Ammon's horn (tissue), 1 donor: ENCODE data around the gene RNF39.

Experiments
- DNase-seq: peaks from one replicate; pipeline ENCODE4 v3.0.0-alpha.2; 2016; ENCODE audit warnings: low spot score

Gene RNF39

DNA sequence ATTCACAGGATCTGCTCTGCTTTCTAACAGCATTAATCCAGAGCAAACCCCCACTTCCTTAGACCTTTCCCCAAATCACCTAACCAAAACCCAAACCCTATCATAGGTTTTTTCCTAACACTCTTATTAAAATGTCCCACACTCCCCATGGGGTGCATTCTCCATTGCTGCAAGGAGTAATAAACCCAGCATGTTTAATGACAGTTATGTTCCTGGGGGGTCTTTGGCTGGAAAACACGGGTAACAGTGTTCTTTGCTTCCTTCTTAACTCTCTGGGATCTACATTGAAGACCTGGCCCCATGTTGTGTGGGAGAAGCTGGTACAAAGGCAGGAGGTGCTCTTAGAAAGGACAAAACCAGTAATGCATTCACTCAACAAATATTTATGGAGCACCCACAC, 21.3 kb upstream of the RNF39 start:
- no peak for DNase-seq

DNA sequence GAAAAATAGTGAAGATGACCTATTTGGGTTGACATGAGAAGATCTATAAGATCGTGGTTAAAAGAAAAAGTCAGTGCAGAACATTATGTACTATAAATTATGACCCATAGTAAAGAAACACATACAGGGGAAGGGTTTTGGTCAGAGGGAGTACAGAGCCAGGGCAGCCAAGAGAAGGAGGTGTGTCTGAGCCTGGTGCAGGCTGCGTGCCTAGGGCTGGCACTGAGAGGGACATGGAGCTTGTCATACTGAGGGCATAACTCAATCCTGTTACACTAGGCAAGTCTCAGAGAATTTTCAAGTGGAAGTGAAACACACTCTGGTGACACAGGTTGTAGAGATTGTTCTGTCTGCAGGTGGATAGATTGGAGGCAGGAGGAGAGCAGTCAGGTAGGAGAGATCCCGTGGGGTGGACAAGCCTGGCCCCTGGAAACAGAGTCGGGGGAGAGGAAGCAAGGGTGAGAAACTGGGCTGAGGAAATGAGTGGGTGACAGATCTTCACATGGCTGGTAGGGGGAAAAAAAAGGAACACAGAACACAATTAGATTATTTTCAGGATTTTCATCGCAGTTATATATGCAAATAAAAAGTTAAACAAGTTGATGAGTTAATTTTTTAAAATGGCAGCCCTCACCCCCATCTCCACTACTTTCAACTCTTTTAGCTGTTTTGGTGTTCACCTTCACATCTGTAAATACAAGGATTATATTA, 18.5 kb upstream of the RNF39 start:
- DNase-seq = no peak

DNA sequence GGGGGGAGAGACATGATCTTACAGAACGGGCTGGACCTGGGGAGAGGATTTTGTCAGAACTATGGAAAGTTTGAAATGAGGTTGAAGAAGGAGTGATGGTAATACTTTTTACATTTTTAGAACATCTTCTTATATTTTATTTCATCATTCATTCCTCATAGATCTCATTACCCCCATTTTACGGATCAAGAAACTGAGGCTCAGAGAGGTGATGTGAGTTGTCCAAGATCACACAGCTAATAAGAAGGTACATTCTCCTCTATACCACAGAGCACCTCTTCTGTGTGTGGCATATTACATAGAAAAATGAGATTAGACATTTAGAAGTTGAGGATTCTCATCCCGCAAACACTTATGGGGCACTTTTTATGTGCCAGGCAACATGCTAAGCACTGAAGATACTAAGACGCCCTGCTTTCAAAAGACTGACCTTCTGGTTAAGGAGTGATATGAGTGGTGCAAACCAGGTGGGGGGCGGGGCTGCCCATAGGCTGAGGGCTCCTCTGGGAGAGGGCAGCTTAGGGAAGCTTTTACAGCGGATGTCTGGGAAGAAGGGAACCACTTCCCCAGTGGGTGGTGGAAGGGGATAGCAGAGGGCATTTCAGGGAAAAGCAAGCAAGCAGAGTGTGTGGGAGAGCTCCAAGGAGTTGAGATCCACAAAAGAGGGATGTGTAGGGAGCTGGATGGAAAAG, 17.4 kb upstream of the RNF39 start:
- DNase-seq = no peak

DNA sequence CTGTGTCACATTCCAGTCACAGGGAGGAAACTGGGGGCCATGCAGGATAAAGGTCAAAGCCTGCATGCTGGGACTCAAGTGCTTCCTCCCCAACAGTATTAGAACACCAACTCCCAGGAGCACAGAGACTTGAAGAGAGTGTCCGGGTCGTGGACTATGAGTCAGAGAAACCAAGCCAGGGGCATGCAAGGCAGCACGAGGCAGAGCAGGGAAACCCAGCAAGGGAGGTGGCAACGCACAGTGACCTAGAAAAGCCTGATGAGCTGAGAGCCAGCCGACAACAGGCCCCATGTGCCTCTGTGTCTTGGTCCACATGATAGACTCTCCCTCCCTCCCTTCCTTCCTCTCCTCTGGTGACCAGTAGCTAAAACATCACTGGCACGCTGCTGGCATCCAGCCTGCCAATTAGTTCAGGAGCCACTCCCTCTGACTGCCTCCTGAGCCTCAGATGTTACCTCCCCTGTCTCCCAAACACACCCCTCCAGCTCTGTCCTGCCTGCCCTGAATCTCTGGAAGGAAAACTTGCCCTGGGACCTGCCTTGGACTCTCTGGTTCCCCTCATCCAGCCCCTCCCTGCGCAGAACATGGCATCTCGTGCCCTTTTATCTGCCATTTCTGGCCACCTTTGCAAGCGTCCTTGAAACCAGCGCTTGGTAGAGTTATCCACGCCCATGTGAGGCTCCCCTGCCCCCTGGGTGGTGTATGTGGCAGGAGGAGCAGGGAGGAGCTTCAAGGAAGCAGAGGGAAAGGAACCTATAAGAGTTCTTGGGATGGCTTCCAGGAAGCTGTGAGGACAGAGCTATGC, 16.2 kb upstream of the RNF39 start:
- no peak for DNase-seq

DNA sequence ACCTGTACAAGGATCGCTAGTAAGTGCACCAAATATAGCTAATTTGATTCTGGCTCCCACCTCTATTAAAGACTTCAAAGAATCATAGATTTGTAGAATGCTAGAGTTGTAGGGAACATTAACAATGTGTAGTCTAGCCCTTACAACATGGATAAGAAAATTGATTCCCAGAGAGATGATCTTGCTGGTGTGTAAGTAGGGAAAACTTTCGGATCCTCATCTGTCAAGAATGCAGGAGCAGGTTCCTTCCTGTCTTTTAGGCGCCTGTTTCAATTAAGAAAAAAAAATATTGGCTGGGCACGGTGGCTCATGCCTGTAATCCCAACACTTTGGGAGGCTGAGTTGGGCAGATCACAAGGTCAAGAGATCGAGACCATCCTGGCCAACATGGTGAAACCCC, 12.3 kb upstream of the RNF39 start:
- DNase-seq = no peak

DNA sequence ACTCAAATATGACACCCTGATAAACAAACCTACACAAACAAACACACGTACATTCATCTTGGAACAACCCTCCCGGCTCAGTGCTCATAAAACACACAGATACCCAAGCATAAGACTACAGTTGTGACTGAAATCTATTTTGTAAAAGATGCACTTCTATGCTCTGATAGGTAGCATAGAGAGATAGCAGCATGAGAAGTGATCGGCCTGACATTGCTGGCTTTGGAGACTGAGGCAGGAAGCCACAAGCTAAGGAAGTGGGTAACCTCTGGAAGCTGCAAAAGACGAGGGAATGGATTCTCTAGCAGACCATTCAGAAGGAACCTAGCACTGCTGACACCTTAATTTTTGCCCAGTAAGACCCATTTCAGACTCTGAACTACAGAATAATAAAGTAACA, 1.6 kb upstream of the RNF39 start:
- DNase-seq = no peak

DNA sequence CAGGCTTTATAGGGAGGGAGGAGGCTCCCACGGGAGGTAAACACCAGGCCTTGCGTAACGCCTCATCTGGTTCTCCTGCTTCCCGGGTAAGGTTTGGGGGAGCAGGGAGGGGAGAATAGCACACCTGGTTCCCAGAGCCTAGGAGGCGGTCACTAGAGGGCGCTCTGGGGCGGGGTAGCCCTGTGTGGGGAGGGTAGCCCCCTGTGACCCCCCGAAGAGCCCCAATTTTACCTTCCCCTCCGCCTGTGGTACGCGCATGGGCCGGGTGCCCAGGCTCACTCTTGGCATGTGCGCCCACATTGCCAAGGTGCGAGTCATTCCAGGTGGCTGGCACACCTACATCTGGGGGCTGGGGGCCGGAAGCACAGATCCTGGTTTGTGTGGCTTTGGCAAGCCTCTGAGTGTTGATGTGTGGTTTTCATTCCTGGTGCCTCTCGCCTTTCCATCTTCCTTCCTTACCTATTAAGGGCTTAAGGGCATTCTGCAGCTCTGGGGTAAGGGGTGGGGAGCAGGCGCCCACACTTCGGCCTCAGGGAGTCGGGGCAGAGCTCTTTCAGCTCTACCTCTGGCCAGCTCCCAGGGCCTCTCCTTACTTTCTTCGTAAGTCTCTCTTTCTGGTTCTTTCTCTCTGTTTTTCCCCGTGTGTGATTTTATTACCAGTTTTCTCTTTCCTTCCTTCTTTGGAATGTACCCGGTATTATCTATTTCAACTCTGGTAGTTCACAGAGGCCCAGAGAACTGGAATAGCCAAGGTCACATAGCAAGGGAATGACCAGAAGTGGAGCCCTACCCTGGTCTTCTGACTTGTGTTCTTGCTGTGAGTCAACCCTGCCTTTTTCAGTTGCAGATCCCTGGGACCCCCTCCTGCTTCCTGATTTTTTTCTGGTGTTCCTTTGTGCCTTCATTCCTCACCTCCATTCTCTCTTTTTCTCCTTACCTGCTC, 492 bp upstream of the RNF39 start:
- no peak for DNase-seq

DNA sequence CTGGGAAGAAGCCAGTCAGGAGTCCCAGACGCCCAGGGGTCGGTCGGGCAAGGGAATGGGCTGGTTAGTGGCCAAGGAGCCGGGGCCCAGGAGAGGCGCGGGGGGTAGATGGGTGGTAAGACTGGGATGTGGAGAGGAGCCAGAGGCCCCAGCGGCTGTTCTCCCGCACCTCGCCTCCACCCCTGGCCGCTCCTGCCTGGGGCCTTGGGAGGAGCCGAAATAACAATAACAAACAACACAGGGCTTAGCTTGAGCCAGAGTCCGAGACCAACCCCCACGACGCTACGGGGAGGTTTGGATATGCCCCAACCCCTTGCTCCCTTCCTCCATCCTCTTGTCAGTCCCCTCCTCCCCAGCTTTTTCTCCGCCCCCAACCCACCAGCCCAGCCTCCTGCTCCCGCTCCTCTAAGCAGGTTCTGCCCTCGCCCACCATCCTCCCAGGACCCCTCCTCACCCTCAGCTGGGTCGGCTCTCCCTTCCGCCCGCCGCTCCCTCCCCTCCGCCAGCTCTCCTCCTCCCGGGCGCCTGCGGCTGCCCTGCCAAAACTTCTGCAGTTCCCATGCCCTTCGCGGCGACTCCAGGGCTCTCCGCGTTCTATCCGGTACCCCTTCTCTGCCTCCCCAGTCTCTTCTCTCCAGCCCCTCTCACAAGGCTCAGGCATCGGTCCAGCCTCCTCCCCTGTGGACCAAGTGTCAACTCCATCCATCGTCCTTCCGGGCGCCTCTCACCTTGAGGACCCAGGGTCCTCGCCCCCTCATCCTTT, 1.1 kb downstream of the RNF39 start:
- no peak for DNase-seq

DNA sequence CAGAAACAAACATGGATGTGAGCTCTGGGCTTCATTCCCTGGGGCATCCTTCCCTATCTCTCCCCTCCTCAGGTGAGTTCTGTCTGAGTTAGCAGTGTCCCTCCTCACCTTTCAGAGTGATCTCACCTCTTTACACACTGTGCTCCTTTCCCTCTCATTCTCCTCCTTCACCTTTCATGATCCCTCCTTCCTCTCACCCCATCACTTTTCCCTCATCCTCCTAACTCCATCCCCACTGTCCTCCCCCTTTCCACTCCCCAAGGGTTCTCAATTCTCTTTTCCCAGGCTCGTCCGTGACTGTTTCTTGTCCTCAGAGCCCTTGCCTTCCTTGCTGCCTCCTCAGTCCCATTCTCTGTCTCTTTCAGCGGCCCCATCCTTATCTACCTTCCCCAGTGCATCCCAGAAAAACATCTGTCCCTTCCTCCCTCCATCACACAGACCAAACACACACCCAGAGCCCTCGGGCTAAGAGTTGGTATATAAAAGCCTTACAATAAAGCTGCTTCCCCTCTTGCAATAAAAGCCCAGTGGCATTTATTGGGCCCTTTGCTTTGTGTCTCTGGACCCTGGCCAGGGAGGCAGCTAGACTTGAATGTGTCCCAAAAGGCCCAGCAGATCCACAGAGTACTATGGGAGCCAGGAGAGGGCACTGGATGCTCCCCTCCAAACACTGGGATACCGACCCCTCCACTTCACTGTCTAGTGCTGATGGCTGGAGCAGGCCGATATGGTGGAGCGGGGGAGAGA, 1.9 kb downstream of the RNF39 start:
- no peak for DNase-seq

DNA sequence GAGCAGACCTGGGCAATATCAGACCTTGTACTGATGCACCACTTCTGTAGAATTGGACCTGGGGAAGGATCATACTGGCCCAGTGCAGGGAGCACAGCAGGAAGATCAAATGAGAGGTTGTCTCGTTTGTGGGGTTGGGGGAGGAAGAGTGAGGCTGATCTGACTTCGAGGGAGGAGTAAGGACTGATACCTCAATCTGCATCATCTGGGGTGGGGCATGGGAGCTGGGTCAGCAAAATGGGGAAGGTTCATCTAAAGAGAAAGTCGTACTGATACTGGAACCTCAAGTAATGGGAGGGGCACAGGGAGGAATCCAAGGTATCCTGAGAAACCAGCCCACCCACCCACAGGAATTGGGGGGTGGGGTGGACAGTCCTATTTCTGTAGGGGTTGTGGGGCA, 3.7 kb downstream of the RNF39 start:
- DNase-seq = no peak

DNA sequence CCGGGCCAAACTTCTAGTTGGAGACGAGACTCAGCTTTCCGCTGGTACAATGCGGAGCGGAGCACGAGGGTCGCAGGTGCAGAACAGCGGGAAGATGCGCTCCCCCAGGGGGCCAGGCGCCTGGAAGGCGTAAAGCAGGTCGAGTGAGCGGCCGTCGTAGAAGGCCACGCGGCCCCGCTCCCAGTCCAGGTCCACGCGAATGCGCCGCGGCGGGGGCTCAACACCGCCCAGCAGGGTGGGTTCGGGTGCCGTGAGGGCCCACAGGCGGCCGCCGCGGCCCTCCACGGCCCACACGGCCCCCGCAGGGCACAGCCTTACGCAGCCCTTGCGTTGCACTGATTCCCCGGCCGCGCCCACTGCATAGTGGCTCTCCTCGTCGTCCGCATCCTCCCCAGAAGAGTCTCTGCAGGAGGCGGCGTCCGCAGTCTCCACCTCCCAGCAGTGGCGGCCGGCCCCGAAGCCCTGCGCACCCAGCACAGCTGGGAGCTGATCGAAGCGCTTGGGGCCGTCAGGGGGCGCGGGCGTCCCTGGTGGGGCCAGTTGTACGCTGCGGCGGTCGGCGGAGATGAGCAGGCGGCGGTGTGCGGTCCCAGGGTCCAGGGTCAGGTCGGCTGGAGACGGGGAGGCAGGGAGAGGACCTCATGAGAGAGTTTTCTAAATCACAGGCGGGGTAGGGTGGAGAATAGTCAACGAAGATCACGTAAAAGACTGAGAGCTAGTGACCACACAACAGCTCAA, 4.3 kb downstream of the RNF39 start:
- DNase-seq = no peak

DNA sequence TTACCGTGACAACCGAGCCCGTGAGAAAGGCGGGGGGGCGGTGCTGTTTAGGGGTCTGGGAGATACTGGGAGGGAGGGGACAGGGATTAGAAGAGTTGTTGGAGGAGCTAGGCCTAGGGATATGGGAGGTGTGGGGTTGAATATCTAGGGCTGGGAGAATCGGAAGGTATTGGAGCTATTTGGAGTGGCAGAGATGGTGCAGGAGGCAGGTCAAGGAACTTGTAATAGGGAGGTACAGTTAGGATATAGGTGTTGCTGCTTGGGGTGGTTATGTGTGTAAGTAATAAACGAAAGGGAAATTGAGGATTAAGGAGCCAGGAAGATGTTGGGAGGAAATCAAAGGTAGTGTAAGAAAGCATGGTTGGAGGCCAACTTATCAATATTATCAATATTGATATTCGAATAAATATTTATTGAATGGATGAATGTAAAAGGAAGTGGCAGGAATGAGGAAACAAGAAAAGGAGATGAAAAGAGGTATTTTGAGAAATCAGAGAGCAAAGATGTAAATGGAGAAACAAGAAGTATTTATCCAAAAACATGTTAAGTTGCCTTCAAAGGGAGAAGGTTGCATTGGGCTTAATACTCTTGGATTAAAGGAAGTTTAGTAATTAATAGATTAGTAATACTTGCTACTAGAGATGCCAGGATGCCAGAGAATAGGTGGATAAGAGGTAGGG, 8.0 kb downstream of the RNF39 start:
- no peak for DNase-seq

DNA sequence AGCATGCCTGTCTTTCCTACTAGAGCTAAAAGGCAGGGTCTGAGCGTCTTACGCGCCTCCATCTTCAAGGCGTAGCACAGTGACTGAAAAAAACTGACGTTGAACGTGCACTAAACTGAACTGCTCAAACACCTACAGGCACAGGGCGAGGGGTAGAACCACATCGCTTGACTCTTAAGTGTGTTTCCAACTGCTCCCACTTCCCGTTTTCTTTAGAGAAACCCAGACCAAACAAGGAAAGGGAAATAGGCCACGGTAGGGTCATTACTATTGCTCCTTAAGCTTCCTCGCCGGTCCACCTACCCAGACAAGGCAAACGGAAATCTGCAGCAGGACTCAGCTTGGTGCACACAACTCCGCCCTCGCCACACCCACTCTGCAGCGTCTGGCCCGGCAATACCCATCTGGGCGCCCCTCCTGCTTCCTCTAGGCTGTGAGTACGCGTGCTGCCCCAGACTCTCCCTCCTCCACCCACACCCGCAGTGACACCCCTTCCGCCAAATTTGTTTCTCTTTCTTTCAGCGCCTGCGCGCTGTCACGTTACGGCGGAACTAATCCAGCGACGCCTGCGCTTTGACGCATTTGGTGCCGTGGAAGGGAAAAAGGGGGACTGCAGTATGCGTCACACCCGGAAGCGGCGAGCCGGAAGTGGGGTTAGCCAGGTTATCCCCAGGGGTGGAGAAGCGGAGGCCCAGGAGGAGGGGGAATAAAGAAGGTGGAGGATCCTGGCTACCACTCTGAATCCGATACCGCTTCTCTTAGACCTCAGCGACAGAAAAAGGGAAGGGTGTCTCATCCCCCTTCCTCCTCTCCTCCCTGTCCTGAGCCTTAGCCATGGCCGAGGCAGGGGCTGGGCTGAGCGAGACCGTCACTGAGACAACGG, 8.8 kb downstream of the RNF39 start, which contains the start of gene PPP1R11:
TSS of gene PPP1R11 (plus strand) at position 622 of the 883 bp plus-strand sequence. CDS start at position 835, 213 bp downstream.
- peak; percentile 99 for DNase-seq

DNA sequence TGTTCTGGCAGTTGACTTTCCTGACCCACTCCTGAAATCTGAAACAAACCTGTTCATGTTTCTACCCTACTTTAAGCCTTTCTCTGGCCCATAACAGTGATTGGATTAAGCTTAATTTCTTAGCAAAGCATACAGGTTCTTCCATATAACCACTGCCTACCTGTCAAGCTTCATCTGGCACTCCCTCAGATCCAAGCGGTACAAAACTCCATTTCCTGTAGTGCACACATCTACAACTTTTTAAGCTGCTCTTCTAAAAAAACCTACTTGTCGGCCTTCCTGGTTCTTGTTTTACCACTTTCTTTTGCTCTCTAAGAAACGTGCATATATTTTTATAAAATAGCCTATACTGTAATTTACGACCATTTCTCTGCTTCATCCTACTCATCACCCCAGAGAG, 9.5 kb downstream of the RNF39 start:
- no peak for DNase-seq

DNA sequence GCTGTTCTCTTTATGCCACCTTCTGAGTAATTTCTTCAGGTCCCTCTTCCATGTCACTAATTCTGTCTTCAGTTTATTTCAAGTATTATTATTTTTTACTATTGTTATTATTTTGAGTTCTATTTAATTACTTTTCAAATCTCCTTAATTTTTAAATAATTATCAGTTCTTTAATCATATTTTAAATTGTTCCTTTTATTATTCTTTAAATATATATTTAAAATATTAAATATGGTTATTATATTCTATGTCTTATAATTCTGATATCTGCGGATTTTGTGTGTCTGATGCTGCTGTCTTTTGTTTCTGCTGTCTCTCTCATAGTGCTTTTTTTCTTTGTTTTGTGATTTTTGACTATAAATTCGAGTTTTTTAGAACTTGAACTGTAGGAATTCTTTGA, 12.3 kb downstream of the RNF39 start:
- DNase-seq = no peak

DNA sequence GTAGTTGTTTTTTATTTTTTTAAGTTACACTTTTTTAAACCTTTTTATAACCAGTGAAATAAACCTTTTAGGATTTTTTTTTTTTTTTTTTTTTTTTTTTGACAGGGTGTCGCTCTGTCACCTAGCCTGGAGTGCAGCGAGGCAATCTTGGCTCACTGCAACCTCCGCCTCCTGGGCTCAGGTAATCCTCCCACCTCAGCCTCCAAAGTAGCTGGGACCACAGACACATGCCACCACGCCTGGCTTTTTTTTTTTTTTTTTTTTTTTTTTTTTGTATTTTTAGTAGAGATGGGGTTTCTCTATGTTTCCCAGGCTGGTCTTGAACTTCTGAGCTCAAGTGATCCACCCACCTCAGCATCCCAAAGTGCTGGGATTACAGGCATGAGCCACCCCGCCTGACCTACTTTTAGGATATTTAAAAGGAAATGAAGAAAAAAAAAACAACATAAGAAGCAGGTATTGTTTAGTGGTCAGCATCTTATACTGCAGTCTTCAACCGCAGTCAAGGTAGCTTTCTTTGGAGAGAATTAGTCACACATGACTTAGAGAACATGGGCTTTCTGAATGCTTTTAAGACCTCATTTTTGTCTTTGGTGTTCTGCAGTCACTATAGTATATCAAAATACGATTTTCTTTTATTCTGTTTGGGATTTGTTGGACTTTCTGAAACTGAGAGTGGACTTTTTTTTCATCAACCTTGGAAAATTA, 12.9 kb downstream of the RNF39 start:
- no peak for DNase-seq

DNA sequence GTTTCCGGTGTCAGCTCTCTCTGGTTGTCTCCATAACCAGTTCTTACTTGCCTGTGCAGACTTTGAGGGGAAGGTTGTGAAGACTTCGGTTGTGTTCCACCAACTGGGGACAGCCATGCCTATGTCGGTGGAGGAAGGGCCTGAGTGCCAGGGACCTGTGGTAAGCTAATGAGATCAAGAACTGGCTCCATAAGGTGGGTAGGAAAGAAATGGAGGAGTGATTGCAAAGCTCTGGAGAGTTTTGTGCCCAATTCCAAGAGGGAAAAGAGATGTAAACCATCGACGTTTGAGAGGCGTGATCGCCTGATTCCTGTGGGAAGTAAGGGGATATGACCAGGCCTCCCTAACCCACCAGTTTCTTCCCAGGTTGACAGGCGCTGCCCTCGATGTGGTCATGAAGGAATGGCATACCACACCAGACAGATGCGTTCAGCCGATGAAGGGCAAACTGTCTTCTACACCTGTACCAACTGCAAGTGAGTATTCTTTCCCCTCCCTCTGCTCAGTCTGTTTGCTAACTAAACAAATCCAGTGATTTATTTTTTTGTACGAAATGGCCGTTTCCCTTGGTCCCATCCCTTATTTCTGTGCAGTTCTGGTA, 13.6 kb downstream of the RNF39 start:
- no peak for DNase-seq
